HG02798 (cell line): ENCODE results near the gene MIB1.

Experiments used
- ATAC-seq: cut with Tn5 transposase; IDR thresholded peaks from one replicate; pipeline ENCODE4 v1.9.1; 2021; ENCODE audit warnings: mild to moderate bottlenecking; ENCODE audit not compliant: unreplicated experiment, poor library complexity

Gene MIB1

DNA sequence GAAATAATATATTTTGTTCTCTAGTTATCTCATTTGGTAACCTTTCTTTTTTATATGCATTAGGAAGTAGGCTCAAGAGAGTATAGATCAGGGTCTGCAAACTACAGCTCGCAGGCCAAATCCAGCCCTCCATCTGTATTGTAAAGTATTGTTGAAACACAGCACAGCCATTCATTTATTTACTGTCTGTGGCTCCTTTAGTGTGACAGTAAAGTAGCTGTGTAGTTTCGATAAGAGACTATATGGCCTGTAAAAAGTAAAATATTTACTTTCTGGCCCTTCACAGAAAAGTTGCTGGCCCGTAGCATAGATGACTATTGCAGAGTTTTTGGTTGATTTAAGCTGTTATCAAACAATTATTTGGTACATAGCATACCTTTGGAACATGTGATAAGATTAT lies 67.6 kb downstream of the MIB1 start:
- no peak for ATAC-seq

DNA sequence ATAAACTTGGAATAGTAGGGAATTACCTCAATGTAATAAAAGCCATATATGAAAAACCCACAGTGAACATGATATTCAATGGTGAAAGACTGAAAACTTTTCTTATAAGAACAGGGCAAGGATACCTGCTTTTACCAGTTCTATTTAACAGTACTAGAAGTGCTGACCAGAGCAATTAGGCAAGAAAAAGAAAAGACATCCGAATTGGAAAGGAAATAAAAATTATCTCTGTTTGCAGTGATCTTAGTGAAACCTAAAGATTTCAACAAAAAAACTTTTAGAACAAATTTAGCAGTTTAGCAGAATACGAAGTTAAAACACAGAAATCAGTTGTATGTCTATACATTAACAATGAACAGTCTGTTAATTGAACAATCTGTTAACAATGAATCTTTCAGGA lies 69.1 kb downstream of the MIB1 start:
- no peak for ATAC-seq

DNA sequence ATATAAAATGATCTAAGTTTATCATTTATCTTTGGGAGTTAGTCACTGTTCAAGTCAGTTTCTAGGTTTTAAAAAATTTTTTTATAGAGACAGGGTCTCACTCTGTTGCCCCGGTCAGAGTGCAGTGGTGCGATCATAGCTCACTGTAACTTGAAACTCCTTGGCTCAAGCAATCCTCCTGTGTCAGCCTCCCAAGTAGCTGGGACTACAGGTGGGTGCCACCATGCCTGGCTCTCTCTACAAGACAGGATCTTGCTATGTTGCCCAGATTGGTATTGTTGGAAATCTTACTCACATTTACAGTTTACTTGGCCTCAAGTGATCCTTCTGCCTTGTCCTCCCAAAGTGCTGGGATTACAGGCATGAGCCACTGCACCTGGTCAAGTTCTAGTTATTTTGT lies 74.5 kb downstream of the MIB1 start:
- ATAC-seq: no peak

DNA sequence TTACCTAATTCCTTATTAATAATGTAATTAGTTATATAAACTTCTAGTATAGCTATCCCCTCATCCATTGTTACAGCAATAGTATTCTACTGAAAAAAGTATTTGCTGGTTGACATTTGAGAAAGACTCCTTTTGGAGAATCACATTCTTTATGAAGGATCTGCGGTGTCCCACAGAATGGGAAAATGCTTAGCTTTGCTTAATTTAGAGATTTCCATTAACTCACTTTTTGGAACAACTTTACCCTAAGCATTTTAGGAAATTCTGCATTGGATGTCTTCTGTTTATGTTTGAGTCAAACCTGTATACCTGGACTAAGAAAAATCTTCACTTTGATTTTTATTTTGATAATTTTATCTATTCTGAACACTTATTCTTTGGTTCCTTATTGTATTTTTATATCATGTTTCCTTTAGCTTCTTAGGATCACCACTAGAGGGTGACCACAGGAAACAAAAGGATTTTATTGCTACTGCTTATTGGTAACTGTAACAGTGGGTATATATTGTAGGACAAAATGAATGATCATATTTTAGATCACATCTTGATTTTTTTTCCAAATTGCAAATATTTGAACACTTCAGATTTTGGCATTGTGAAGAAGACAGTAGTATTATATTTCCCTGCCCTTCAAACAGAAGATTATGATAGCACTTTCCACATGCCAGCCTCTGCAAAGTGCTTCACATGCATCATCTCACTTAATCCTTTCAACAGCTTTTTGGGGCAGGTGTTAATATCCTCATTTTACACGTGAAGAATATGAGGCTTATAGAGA lies 79.6 kb downstream of the MIB1 start:
- no peak for ATAC-seq

DNA sequence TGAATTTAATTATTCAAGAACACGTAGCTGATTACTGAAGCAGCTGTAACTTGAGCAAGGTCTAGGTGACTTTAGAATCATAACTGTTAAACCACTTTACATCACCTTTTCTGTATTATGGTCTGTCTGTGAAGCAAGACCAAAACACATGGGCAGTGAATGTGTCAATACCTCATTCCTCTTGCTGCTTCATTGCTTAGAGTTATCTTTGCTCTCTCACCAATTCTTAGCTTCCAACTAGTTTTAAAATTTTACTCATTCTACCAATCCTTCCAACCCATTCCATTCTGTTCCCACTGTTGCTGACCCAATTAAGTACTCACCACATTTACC lies 80.2 kb downstream of the MIB1 start:
- ATAC-seq: no peak

DNA sequence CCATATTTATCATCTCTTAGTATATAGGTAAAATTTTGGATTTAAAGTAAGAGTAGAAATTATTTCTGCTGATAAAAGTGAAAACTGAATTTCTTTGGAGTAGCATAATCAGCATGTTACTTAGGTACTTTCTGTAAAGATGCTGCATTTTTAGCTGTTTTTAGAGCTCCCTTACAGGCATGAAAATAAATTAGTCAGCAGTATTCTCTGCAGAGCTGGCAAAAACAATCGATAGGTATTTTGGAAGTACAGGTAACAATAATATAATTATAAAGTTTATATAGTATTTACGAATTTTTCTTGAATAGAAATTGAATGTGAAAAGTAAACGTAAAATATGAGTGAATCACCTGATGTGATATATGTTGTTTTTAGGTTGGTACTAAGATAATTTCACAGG lies 83.3 kb downstream of the MIB1 start:
- no peak for ATAC-seq

DNA sequence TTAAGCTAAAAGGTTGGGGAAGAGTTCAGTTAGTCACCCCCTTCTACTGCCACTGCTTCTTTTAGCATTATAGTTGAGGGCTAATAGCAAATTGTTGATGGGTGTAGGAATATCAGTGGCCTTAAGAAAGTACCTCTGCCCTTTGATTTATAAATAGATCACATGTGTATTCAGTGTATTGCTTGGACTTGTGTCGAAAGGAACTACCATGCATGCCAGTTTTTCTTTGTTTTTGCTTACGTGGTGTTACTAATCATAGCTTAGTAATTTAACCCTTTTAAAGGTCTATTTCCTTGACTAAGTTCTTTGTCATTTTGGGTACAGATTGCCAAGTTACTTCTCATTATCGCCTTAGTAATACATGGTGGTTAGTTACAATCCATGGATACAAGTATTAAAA lies 85.6 kb downstream of the MIB1 start:
- no peak for ATAC-seq

DNA sequence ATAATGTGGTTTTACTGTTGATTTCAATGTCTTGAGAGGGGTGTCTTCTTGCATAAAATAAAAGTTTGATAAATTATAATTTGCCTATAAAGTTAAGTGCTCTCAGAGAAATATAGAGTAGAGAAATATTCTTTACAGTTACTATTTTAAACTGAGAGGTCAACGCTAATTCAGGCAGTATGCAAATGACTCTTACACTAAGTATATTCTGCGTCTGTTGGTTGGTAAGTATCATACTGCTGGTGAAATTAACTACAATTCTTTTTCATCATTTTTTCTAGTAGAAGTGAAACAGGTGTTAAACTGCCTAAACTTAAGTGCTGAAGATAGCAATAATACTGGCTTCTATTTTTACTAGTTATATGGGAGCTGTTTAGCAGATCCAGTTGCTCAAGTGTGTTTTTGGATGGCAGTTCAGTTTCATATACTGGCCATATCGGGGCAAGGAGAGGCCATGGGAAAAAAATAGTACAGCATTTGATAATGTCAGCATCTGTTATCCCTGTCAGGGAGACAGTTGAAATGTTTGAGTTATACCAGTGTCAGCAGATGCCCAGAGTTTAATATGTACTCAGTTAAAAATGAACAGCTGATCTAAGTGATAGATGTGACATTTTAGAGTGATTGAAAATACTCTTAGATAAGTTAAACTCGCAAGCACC lies 86.2 kb downstream of the MIB1 start:
- ATAC-seq: no peak

DNA sequence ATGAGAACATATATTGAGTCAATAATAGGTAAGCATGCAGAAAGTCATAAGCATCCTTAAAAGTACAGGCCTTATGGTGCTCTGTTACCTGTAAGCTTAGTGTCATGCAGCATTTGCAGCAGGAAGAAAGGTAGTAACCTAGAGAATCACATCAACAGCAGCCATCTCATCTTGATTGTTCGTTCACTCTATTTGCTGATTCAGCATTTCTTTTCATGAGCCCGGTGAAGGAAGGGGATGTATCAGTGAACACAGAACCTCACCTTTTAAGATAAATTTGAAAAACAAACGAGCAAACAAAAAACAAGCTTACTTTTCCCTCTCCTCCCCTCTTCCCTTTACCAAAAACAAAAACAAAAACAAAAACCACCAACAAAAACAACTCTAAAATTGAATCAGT lies 89.9 kb downstream of the MIB1 start:
- no peak for ATAC-seq

DNA sequence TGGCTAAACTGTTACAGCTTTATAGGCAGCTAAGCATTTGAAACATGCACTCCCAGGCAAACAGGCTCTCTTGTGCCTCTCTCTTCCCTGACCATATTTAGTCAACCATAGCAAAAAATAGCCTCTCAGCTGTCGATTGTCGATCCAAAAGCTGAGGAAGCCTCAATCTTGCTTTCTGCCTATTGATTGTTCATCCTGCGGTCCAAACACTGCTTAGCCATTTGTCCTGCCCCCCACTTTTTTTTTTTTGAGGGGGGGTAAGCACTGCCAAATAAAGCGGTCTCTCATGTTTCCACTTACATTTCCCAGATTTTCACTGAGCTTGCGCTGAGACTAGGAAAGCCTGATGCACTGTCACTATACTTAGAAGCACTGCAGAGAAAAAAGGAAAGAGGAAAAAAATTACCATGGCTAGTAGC lies 90.8 kb downstream of the MIB1 start:
- no peak for ATAC-seq

DNA sequence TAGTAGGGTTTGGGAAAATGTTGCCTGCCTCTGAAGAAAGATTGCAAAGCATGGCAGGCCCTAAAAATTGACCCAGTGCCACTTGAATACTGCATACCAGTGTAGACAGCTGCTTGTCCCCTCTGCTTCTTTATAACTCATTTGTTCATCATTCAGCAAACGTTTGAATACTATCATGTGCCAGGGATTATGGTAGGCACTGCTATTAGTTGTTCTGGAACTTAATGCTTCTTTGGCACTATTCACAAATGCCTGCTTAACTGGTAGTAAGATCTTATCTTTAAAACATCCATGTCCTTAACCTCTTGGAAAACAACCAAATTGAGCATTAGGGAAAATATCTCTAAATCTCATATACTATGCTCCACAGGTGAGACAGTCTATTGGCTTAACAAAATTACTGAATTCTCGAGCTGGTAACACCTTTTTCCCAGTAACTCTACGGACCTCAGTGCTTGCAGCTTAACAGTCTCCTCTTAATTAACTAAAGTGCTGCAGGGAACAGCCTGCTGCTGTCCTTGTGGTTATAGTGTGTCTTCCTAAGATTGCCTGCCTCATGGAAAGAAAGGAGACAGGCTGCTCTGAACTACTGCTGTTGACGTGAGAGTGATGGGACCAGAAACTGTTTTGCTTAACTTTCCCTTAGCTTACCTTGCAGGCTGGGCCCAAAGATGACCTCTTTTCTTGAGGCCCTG lies 93.2 kb downstream of the MIB1 start:
- ATAC-seq: no peak

DNA sequence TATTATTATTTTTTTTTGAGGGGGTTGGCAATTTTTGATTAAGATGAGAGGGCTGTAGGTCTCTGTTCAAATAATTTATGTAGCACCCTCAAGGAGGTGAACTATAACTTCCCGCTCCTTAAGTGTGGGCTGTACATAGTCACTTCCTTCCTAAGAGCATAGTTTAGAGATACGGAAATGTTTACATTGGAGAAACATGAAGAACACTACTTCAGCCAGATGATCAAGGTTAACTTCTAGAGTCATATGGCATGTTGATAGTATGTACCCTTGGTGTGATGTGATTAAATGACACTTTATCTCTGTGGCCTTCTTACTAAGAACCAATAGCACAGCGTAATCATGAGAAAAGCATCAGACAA lies 93.7 kb downstream of the MIB1 start:
- ATAC-seq: no peak

DNA sequence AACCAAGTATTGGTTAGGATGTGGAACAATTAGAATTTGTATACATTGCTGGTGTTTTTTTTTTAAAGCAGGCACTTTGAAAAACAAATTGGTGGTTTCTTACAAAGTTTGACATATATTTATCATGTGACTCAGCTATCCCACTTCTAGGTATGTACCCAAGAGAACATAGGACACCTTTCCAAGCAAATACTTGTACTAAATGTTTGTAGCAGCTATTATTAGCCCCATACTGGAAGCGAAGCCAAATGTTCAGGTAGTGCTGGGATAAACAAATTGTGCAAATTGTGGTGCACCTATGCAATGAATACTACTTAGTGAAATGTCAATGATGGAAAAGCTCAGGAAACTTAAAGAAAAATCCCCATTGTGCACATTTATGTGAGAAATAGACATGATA lies 101.0 kb downstream of the MIB1 start:
- no peak for ATAC-seq

DNA sequence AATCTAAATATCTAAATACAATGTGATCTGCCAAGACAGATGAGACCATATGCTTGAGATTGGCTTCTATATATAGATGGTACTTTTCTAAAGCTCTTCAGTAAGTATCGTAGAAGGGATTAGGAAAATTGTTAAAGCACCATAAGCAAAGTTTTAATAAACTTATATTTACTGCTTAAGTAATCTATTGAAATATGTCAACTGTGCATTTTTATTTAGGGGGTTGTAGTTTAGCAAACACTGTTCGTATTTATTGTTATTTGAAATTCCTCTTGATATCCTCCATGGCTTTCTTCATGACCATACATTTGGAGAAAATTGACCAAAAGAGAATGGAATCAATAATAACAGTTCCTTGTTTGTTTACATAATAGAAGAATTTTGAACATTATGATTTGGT lies 102.7 kb downstream of the MIB1 start:
- ATAC-seq: no peak

DNA sequence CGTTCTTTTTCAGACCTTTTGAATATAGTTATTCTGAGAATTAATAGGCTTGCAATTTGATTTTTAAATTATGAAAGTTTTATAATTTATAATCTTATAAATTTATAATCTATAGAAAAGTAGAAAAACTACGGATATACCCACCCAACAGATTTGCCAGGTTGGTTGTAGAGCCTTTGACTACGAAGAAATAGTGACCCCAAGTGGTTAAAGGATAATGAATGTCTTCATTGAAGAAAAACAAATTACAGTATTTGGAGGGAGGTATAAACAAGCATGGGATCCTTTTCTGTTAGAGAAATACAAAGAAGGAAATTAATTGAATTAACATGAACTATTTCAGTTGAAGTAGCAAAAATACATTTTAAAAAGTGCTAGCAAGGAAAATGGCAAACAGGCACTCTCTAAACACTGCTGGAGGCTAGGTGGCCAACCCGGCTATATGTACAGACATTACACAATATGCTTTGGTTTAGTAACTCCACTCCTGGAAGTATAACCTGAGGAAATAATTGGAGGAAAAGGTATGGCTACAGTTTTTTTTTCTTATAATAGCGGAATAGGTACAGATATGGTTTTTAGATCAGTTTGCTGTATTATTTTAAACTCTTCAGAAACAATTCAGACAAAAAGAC lies 110.9 kb downstream of the MIB1 start:
- ATAC-seq: no peak

DNA sequence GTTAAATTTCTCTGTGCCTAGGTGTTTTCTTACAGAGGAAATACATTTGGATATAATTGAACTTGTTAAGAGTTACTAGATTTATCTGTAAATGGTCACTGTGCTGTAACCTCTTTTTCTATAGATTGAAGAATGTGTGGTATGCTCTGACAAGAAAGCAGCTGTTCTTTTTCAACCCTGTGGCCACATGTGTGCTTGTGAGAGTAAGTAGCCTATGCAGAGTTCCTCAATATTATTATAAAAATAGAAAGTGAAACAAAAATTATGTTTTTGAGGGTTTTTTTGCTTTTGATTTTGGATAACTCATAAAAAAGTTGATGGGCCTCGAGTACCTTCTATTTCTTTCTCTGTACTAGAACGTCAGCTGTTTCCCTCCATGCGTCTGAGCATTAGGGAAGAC lies 112.4 kb downstream of the MIB1 start:
- peak; percentile 91 for ATAC-seq

DNA sequence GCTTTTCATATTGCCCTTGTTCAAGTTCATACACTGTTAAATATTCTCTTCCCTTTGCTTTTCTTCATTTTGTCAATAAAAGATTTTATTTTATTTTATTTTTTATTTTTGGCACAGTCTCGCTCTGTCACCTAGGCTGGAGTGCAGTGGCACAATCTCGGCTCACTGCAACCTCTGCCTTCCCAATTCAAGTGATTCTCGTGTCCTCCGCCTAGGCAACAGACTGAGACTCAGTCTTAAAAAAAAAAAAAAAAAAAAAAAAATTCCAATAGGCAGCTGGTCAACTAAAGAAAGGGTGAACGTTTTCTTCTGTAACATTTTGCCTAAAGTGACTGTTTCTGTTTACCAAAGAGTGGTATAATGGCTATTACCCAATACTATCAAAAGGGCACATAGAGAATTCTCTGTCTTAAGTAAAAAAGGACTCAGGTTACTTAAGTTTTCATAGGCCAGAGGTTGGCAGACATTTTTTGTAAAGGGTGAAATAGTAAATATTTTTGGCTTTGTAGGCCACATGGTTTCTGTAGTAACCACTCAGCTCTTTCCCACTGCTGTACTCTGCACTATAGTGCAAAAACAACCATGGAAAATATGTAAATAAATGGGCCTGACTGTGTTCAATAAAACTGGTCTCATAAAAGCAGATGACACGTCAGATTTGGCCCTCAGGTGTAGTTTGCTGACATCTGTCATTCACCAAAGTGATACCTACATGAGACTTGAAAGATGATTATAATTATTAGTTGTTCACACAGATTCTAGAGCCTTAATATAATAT lies 113.4 kb downstream of the MIB1 start:
- no peak for ATAC-seq

DNA sequence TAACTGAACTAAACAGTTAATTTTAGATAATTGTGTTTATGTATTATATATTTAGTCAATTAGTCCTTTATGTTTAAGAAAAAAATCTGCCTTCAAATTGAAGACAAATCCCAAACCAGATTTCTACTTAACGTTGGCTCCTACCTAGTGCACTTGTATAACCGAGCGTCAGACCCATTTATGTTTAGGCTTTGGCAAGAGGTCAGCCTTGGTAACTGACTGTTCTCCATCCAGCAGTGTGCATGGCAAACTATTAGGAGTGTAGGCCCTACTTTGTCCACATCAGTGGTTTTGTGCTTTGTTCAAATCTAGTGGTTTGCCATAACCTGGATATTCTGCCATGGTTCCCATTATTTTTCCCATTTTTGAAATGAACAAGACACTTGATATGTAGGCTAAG lies 114.8 kb downstream of the MIB1 start:
- ATAC-seq: no peak

DNA sequence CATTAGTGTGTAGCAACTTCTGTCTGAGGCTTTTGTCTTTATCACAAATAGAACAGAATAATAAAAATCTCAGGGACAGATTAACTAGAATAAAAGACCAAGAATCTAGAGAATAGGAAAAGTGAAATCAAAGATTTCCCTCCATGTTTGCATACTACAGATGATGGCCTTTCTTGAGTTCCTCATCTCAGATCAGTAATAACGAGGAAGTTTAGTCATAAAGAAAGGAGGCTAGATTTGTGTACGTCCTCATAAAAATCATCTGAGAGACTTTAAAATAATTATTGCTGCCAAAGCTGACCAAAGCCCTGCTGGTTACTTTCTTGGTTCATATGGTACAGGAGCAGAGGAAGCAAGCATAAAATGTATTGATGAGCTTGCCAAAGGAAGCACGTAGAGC lies 117.3 kb downstream of the MIB1 start:
- no peak for ATAC-seq

DNA sequence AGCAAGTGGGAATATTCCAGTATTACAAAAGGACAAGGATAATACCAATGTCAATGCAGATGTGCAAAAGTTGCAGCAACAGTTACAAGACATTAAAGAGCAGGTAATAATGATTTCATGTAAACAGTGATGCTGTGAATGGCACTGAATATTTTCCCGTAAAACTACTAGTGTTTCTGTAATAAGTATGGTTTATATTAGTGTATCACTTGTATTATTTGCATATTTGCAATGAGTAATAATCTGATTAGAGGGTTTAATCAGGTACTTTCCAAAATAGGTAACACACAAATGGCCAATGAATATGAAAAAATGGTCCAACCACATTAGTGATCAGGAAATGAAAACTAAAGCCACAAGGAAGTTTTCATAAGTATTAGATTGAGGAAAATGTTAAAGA lies 118.0 kb downstream of the MIB1 start:
- ATAC-seq: no peak

DNA sequence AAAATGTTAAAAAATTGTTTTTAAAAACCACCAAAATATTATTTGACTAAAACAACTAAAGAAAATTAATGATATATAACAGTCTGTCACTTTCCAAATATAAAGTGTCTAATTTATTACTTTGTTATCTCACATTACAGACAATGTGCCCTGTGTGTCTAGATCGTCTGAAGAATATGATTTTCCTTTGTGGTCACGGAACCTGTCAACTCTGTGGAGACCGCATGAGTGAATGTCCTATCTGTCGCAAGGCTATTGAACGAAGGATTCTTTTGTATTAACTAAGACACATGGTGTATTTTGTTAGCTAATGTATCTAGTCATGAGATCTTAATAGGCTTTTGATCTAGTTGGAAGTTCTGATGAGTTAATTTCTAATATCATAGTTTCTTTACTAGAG lies 123.8 kb downstream of the MIB1 start:
- no peak for ATAC-seq
